ENCODE data around the gene FOXP1.

FOXP1 gene

GRCh38 chr3:71348001-71348632 lies 235.4 kb downstream of the FOXP1 start:
- Histone ChIP-seq H3K36me3 (no peaks in the 10 kb centered on the region), H3K9me3 (no peaks in the 10 kb centered on the region), H3K27me3 (no peaks in the 10 kb centered on the region), H3K4me1 (no peaks in the 10 kb centered on the region), H3K4me3 (ENCODE audit: low read depth, low read length) (no peak overlapping the region)
- DNase-seq, result no peak
- TF ChIP-seq CTCF (IDR thresholded peaks at IDR 0.05; ENCODE audit: low read depth, low read length), result no peak

GRCh38 chr3:71346061-71346460 lies 237.5 kb downstream of the FOXP1 start:
- H3K36me3 ChIP-seq, result no peaks in the 10 kb centered on the region
- no peak for DNase-seq
- H3K4me1 ChIP-seq, result no peaks in the 10 kb centered on the region
- H3K27me3 ChIP-seq, result no peaks in the 10 kb centered on the region
- no peaks in the 10 kb centered on the region for H3K9me3 ChIP-seq
- H3K4me3 ChIP-seq (ENCODE audit: low read depth, low read length), result no peak overlapping the region
- no peak for TF ChIP-seq CTCF (IDR thresholded peaks at IDR 0.05; ENCODE audit: low read depth, low read length)

- DNase-seq, result no peak
- no peaks in the 10 kb centered on the region for H3K4me1 ChIP-seq
- H3K9me3 ChIP-seq, result no peaks in the 10 kb centered on the region
- no peak overlapping the region for H3K4me3 ChIP-seq (ENCODE audit: low read depth, low read length)
- no peaks in the 10 kb centered on the region for H3K27me3 ChIP-seq
- TF ChIP-seq CTCF (IDR thresholded peaks at IDR 0.05; ENCODE audit: low read depth, low read length), result no peak
- H3K36me3 ChIP-seq, result no peaks in the 10 kb centered on the region
These were observed 238.0 kb downstream of the FOXP1 start for GRCh38 chr3:71345429-71346040.

- Histone ChIP-seq H3K9me3 (no peaks in the 10 kb centered on the region), H3K36me3 (no peaks in the 10 kb centered on the region), H3K27me3 (no peaks in the 10 kb centered on the region), H3K4me3 (ENCODE audit: low read depth, low read length) (no peak overlapping the region), H3K4me1 (no peaks in the 10 kb centered on the region)
- no peak for TF ChIP-seq CTCF (IDR thresholded peaks at IDR 0.05; ENCODE audit: low read depth, low read length)
- DNase-seq, result no peak
These were observed 241.8 kb downstream of the FOXP1 start for GRCh38 chr3:71341721-71342120.

- Histone ChIP-seq H3K9me3 (no peaks in the 10 kb centered on the region), H3K4me3 (ENCODE audit: low read depth, low read length) (no peak overlapping the region), H3K36me3 (no peaks in the 10 kb centered on the region), H3K4me1 (no peaks in the 10 kb centered on the region), H3K27me3 (no peaks in the 10 kb centered on the region)
- no peak for TF ChIP-seq CTCF (IDR thresholded peaks at IDR 0.05; ENCODE audit: low read depth, low read length)
- no peak for DNase-seq
These were observed 244.5 kb downstream of the FOXP1 start for GRCh38 chr3:71339049-71339448.

- Histone ChIP-seq H3K4me1 (no peaks in the 10 kb centered on the region), H3K9me3 (no peaks in the 10 kb centered on the region), H3K36me3 (no peaks in the 10 kb centered on the region), H3K4me3 (ENCODE audit: low read depth, low read length) (no peak overlapping the region), H3K27me3 (no peaks in the 10 kb centered on the region)
- DNase-seq, result no peak
- TF ChIP-seq CTCF (IDR thresholded peaks at IDR 0.05; ENCODE audit: low read depth, low read length), result no peak
These were observed 250.7 kb downstream of the FOXP1 start for GRCh38 chr3:71332813-71333212.

All from BE2C (cell line).